Kasumi-1 (cell line): ENCODE results near the gene MYPN.
"Not testable (repeated sequence)": the region's sequence is repeated elsewhere in the genome, so short reads cannot be mapped to it uniquely, and the experiment has no call there.

Experiments used
- DNase-seq, 2 experiments: peaks; one replicate each; lab custom pipeline; 2025; lab: John Stamatoyannopoulos, UW

Gene MYPN, protein sequence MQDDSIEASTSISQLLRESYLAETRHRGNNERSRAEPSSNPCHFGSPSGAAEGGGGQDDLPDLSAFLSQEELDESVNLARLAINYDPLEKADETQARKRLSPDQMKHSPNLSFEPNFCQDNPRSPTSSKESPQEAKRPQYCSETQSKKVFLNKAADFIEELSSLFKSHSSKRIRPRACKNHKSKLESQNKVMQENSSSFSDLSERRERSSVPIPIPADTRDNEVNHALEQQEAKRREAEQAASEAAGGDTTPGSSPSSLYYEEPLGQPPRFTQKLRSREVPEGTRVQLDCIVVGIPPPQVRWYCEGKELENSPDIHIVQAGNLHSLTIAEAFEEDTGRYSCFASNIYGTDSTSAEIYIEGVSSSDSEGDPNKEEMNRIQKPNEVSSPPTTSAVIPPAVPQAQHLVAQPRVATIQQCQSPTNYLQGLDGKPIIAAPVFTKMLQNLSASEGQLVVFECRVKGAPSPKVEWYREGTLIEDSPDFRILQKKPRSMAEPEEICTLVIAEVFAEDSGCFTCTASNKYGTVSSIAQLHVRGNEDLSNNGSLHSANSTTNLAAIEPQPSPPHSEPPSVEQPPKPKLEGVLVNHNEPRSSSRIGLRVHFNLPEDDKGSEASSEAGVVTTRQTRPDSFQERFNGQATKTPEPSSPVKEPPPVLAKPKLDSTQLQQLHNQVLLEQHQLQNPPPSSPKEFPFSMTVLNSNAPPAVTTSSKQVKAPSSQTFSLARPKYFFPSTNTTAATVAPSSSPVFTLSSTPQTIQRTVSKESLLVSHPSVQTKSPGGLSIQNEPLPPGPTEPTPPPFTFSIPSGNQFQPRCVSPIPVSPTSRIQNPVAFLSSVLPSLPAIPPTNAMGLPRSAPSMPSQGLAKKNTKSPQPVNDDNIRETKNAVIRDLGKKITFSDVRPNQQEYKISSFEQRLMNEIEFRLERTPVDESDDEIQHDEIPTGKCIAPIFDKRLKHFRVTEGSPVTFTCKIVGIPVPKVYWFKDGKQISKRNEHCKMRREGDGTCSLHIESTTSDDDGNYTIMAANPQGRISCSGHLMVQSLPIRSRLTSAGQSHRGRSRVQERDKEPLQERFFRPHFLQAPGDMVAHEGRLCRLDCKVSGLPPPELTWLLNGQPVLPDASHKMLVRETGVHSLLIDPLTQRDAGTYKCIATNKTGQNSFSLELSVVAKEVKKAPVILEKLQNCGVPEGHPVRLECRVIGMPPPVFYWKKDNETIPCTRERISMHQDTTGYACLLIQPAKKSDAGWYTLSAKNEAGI (N-terminal part only)

DNA sequence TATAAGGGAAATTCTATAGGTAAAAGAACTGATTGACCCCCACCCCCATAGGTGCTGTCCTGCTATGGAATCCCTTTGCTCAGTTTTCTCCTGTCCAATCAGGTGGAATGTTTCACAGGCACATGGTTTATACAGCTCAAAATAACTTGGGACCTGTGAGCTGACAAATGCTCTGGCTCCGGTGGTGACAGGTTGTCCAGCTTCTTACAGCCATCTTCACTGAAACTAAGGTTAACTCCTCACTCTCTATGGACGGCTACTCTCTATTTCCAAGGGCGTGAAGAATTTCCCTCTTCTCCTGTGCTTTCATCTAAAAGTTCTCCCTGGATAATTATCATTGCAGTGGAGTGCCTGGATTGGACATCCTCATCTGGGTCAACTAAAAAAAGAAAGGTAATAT, at the start of gene MYPN:
MYPN (plus strand) TSS at position 158 of the 400 bp plus-strand sequence. CDS start 11,951 bp downstream, outside the sequence.
- DNase-seq: no peak

DNA sequence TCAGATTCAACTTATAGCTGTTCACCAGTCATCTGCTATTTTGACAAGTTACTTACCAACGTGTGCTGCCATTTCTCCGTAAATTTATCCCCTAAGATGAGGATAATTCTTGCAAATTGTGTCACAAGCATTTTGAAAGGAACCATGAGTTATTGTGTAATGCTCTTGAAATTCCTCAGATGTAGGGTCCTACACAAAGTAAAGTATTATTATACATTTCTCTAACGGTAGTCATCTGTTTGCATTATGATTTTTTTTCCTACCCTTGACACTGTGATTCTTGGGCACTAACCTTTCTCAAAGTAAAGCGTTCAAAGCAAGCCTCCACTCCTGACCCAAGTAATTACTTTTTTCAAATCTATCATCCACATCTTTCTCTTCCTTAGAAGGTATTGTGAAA, 42.3 kb upstream of the MYPN start:
- DNase-seq: no peak

GRCh38 chr10:68067508-68067907, 41.8 kb upstream of the MYPN start:
- DNase-seq: no peak

- DNase-seq: no peak
These were observed 35.7 kb upstream of the MYPN start for GRCh38 chr10:68073631-68074030.

- DNase-seq: peak; percentile 67 to 75
These were observed 35.1 kb upstream of the MYPN start for GRCh38 chr10:68074031-68074774.

DNA sequence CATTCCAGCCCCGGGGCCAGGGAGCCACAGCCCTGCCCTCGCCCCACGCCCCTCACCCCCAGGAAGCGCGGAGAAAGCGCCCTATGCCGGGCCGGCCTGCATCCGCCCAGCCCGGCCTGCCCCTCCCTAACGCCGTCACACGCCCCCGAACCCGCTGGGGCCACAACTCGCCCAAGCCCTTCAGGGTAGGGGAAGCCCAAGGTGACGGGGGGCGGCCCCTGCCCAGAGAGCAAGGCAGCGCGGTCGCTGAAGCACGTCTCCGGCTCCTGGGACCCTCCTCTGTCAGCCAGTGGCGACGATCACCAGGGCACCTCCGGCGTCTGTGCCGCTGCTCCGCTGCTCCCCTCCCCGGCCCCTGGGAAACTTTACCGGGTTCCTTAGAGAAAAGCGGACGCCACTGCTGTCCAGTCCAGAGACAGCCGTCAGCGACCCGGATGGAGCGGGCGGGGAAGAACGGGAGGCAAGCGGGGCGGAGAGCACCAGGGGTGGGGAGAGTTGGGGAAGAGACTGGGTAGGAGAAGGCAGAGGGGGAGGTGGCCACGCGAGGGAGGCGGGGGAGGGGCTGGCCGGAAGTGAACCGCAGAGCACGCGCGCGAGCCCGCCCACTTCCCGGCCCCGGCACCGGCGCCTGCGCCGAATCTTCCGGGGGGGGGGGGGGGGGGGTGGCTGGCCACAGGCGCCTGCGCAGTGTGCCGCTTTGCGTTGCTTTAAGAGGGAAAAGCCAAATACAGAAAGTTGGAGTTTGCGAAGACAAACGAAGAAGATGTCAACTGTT, 34.3 kb upstream of the MYPN start, which contains the start of gene HERC4:
HERC4 (minus strand) TSS at position 509 of the 775 bp plus-strand sequence. CDS start 2,175 bp downstream, outside the sequence.
- DNase-seq: peak; percentile 95 to 97

DNA sequence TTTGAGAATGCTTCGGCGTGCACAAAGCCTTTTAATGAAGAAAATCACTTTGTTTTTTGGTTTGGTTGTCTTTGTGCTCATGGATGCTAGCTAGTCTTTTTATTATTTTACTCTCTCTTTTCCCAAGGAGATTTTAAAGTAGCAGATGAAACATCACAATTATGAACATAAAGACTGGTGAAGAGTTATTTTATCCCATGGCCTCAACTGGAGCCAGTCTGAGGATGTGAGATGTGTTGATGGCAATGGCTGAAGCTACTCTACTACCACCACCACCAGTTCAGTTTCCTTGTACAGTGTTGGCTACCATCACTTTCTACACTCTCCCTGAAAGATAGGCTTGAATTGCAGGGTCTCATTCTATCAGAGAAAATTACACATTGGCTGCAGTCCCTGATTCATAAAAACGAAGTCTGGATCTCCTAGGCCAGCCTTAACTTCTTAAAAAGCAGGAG, 33.7 kb upstream of the MYPN start:
- no peak for DNase-seq

GRCh38 chr10:68076081-68076480, 33.2 kb upstream of the MYPN start:
- not testable (repeated sequence) for DNase-seq

DNA sequence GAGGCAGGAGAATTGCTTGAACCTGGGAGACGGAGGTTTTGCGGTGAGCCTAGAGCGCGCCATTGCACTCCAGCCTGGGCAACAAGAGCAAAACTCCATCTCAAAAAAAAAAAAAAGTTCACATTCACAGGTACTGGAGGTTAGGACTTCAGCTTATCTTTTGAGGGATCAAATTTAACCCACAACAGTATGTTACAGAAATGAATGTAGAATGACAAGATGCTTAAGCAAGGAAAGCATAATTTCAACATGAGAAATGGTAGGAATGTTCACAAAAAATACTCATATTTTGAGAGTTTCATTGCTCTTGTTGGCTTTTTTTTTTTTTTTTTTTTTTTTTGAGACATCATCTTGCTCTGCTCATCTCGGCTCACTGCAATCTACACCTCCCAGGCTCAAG, 32.3 kb upstream of the MYPN start:
- no peak for DNase-seq

DNA sequence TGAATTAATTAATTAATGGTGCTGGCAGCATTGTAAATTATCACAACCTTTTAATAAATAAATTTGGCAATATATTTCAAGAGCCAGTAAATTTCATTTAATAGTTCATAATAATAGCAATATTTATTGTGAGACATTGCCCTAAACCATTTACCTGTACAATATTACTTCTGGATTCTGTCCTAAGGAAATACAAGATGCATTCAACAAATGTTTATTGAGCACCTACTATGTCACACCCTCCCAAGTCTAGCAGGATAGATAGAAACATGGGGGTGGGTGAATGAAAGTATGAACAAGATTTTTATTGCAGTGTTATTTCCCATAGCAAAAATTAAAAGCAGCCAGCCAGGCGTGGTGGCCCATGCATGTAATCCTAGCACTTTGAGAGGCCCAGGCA, 29.9 kb upstream of the MYPN start:
- no peak for DNase-seq

GRCh38 chr10:68080853-68081431, 28.3 kb upstream of the MYPN start:
- no peak for DNase-seq

DNA sequence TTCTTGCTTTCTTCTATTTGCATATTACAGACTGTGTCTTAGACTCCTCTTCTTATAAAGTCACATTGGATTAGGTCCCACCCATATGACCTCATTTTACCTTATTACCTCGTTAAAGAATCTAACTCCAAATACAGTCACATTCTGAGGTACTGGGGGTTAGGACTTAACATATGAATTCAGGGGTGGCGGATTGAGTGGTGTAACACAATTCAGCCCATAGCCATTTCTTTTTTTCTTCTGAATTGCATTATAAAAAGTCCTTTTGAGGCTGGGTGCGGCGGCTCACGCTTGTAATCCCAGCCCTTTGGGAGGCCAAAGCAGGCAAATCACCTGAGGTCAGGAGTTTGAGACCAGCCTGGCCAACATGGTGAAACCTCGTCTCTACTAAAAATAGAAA, 27.4 kb upstream of the MYPN start:
- DNase-seq: no peak

DNA sequence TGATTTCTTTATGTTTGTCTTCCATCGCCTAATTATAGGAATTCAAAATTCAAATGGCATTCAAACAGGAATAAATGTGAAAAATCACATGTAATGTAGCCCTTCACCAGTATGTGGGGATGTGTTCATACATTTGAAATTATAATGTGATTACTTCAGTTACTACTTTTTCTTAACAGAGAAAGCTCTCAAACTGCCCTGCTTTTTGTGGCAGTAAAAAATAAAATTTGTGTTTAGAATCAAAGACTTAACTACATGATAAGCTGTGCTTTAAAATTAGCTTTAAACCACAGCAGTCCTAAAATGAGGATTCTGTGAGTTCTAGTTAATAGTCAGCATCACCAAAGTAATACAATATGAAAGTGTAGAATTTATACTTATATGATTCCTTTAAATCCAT, 26.4 kb upstream of the MYPN start:
- peak; percentile 64 to 79 for DNase-seq

DNA sequence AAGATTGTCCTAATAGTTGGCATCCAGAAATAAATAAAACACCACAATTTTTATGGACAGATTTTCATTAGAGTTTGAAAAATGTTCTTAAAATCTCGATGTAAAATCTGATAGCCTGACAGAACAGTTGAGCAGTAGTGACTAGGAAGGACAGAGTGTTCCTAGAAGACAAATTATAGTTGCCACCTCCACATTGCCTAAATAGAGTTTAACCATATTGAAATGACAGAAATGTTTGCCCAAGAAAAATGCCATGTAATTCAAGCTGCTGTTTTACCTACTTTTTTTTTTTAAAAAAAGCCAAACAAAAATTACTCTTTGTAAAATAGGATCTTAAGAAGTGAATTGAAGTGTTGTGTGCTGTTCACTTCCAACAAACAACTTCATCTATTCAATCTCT, 25.3 kb upstream of the MYPN start:
- no peak for DNase-seq

DNA sequence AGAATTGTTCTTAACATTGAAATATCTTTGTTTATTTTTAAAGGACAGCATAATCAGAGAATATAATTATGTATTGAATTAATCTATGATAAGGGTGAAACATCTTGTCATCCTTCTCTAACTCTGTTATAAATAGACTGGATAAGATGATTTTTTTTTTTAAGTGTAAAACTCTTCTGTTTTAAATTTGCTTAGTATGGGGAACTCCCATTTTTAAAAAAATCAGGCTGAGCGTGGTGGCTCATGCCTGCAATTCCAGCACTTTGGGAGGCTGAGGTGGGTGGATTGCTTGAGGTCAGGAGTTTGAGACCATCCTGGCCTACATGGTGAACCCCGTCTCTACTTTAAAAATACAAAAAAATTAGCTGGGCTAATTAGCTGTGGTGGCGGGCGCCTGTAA, 24.8 kb upstream of the MYPN start:
- no peak for DNase-seq

DNA sequence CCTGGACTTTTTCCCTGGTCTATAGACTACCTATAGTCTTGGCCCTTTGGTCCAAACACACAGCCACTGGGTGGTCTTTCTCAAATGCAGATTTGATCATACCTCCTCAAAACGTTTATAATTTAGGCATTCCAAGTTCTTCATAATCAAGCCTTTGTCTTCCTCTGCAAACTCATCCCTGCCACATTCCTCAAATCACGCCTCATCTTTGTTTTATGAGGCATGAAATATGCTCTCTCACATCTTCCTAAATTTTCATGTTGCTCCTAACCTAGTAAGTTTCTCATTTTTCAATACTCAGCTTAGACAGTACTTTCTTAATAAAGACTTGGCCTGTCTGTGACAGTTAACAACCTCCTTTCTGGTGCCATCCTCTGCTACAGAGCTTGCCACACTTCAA, 23.3 kb upstream of the MYPN start:
- peak in 1 of 2 experiments; percentile 32 for DNase-seq

- no peak for DNase-seq
These were observed 22.2 kb upstream of the MYPN start for GRCh38 chr10:68086910-68087684.

GRCh38 chr10:68087685-68088401, 21.4 kb upstream of the MYPN start:
- DNase-seq: peak in 1 of 2 experiments; percentile 27

GRCh38 chr10:68088740-68089139, 20.5 kb upstream of the MYPN start:
- DNase-seq: peak; percentile 17 to 18
